ENCODE data around the gene ANKLE1. TPM values are rescaled to one million over a fixed set of nuclear protein-coding genes. Genes with fewer than 3 reads are reported as not detected.
A peak's percentile ranks its signal among the peaks of the same experiment; 100 is the strongest.

ANKLE1 gene
- total and polyA plus RNA-seq, 8 donors = 0.04 to 0.59 (median 0.13) TPM; not detected in 1

DNA sequence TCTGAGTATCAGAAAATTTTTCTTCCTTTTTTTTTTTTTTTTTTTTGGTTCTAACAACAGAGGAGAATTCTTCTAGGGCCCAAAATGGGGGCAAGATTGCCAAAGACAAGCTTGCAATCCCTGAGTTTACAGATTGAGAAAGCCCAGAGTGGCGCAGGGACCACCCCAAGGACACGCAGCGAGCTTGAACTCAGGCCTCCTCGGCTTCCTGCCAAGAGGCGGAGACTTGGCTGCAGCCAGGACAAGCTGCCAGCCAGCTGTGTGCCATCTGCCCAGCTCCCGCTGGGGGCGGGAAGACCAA is 23.5 kb downstream of the ANKLE1 start:
- WGBS, 2 donors = 0 to 3% methylated on average over 7 of the region's 7 CpGs
- Histone ChIP-seq H3K27ac (peak overlapping the region; percentile 33 to 90 (median 88)), H3K4me3 (peak overlapping the region in 1 of 4 donors; percentile 73), H3K27me3 (no peaks in the 10 kb centered on the region), H3K36me3 (no peaks in the 10 kb centered on the region), H3K4me1 (peaks cover 5 to 32% (median 15%) of the 10 kb centered on the region in 3 donors), H3K9me3 (no peaks in the 10 kb centered on the region)
- intact Hi-C loops (cut with DNase I) = no loop called here
- TF ChIP-seq, protein P1, sequence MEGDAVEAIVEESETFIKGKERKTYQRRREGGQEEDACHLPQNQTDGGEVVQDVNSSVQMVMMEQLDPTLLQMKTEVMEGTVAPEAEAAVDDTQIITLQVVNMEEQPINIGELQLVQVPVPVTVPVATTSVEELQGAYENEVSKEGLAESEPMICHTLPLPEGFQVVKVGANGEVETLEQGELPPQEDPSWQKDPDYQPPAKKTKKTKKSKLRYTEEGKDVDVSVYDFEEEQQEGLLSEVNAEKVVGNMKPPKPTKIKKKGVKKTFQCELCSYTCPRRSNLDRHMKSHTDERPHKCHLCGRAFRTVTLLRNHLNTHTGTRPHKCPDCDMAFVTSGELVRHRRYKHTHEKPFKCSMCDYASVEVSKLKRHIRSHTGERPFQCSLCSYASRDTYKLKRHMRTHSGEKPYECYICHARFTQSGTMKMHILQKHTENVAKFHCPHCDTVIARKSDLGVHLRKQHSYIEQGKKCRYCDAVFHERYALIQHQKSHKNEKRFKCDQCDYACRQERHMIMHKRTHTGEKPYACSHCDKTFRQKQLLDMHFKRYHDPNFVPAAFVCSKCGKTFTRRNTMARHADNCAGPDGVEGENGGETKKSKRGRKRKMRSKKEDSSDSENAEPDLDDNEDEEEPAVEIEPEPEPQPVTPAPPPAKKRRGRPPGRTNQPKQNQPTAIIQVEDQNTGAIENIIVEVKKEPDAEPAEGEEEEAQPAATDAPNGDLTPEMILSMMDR (IDR thresholded peaks at IDR 0.05) = no peak
- no peak for FAIRE-seq
- no peak for ATAC-seq
- no peak for DNase-seq

DNA sequence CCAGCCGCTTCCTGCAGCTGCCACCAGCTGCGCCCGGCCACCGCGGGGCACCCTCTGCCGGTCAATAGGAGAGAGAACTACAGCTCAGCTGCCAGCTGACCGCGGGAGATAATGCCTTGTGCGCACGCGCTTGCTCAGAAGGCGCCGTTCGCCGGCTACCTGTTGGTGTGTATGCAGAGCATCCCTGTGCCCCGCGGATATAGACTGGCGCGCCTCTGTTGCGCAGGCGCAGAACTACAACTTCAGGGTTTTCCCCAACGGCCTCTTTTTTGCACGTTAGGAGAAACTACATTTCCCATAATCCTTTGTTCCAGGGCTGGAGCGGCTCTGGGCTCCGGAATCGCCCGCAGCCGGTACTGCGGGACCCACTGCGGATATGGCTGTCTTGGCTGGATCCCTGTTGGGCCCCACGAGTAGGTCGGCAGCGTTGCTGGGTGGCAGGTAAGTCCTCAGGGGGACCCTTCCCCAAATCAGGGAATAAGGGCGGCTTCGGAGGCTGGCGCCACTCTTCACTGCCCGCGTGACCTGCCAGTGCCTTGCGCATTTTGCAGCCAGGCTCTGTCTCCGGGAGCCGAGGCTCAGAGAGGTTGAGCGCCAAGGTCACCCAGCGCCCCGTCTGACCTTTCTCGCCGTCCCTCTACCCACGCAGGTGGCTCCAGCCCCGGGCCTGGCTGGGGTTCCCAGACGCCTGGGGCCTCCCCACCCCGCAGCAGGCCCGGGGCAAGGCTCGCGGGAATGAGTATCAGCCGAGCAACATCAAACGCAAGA is 24.0 kb downstream of the ANKLE1 start, which contains the start of gene MRPL34:
TSS of gene MRPL34 (plus strand) at position 356 of the 768 bp plus-strand sequence. CDS start at position 377, 21 bp downstream.
- TF ChIP-seq, protein P1 (IDR thresholded peaks at IDR 0.05) = peak; percentile 48 to 85 (median 79)
- FAIRE-seq (peak; percentile 84), DNase-seq (peak; percentile 96 to 100 (median 99)), ATAC-seq (peak; percentile 73 to 83 (median 78))
- H3K36me3 ChIP-seq = no peaks in the 10 kb centered on the region
- intact Hi-C loops (cut with DNase I) = no loop called here
- H3K4me3 ChIP-seq = peak within 1 kb of the TSS; percentile 49 to 86 (median 71)
- peaks cover 5 to 34% (median 17%) of the 10 kb centered on the region in 3 donors for H3K4me1 ChIP-seq
- H3K27me3 ChIP-seq = no peaks in the 10 kb centered on the region
- H3K27ac ChIP-seq = peak within 1 kb of the TSS; percentile 79 to 90 (median 88)
- H3K9me3 ChIP-seq = no peaks in the 10 kb centered on the region
- WGBS, 2 donors = 0 to 1% methylated on average over 53 to 55 of the region's 55 CpGs

DNA sequence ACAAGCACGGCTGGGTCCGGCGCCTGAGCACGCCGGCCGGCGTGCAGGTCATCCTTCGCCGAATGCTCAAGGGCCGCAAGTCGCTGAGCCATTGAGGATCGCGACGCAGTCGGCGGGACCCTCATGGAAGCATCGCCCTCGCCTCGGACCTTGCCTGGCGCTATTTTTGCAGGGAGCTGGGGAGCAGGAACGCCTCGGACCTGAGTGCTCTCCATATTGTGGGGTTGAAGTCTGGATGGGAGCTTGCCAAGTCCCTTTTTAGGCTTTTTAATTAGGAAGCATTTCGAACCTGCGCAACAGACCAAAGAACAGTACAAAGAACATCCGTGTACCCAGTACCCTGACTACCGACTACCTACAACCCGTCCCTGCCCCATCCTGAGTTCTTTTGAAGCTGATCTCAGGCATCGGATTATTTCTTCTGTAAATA is 24.6 kb downstream of the ANKLE1 start:
- WGBS, 2 donors = 4 to 6% methylated on average over 28 of the region's 28 CpGs
- ATAC-seq (no peak), DNase-seq (no peak), FAIRE-seq (no peak)
- intact Hi-C loops (cut with DNase I) = no loop called here
- Histone ChIP-seq H3K27me3 (no peaks in the 10 kb centered on the region), H3K9me3 (no peaks in the 10 kb centered on the region), H3K36me3 (no peaks in the 10 kb centered on the region), H3K4me1 (peaks cover 5 to 34% (median 17%) of the 10 kb centered on the region in 3 donors), H3K4me3 (peak overlapping the region; percentile 49 to 86 (median 71)), H3K27ac (peak overlapping the region; percentile 79 to 90 (median 88))
- TF ChIP-seq, protein P1 (IDR thresholded peaks at IDR 0.05) = no peak

DNA sequence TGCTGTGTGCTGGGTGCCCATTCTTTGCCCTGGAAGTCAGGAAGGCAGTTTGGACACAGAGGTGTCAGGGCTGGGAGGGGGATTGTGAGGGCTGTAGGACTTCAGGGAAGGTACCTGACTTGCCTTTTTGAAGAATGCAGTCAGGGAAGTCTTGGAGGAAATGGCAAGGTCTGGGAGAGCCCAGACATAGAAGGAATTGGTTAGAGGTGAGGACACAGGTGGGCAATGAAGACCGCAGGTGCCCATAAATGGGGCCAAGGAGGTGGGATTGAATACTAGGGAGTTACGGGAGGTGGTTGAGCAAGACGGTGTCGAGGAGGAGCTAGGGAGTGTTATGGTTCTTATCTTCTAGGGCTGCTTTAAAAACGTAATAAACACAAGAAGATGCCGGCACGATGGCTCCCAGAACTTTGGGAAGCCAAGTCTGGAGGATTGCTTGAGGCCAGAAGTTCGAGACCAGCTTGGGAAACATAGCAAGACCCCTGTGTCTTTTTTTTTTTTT is 26.2 kb downstream of the ANKLE1 start:
- Histone ChIP-seq H3K4me1 (peaks cover 5 to 29% (median 17%) of the 10 kb centered on the region in 3 donors), H3K27me3 (no peaks in the 10 kb centered on the region), H3K9me3 (no peaks in the 10 kb centered on the region), H3K27ac (no peak overlapping the region), H3K4me3 (no peak overlapping the region), H3K36me3 (no peaks in the 10 kb centered on the region)
- ATAC-seq (no peak), FAIRE-seq (no peak), DNase-seq (no peak)
- TF ChIP-seq, protein P1 (IDR thresholded peaks at IDR 0.05) = no peak
- intact Hi-C loops (cut with DNase I) = no loop called here
- 83 to 92% methylated on average over 8 of the region's 8 CpGs for WGBS, 2 donors
